Fibroblast of gingiva (primary cell): ENCODE measurements around the gene MARS1.
"Not testable (repeated sequence)": the region's sequence is repeated elsewhere in the genome, so short reads cannot be mapped to it uniquely, and the experiment has no call there.

Source experiments
- DNase-seq: peaks from one replicate; pipeline ENCODE4 v3.0.0-alpha.2; 2011; ENCODE audit warnings: low read depth

Gene MARS1

DNA sequence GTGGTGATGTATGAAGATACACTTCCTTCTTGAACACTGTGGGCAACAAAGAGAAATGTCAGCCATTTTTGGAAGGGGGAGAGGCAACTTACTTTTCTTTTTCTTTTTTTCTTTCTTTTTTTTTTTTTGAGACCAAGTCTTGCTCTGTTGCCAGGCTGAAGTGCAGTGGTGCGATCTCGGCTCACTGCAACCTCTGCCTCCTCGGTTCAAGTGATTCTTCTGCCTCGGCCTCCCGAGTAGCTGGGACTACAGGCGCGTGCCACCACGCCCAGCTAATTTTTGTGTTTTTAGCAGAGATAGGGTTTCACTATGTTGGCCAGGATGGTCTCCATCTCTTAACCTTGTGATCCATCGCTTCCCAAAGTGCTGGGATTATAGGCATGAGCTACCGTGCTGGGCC, 29.9 kb downstream of the MARS1 start:
- not testable (repeated sequence) for DNase-seq

DNA sequence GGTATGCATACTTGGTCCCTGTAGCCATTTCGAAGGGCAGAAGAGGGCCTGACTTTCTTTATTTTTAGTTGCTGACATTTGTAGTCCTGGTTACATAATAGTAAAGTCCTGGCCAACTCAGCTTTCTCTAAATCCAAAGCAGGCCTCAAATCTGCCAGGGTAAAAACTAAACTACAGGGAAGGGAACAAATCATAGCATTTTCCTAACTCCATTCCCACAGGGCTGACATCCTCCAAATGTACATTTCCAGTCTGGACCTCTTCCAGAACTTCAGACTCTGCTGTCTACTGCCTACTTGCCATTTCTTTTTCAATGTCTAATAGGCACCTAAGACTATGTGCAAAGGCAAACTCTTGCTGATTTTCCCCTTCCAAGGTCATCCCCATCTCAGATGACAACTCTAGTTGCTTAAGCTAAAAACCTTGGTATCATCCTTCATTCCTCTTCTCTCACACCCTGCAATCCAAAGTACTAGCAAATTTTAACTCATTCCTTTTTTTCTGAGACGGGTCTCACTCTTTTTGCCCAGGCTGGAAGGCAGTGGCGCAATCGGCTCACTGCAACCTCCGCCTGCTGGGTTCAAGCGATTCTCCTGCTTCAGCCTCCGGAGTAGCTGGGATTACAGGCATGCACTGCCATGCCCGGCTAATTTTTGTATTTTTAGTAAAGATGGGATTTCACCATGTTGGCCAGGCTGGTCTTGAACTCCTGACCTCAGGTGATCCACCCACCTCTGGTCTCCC, 30.5 kb downstream of the MARS1 start:
- peak; percentile 50 for DNase-seq

DNA sequence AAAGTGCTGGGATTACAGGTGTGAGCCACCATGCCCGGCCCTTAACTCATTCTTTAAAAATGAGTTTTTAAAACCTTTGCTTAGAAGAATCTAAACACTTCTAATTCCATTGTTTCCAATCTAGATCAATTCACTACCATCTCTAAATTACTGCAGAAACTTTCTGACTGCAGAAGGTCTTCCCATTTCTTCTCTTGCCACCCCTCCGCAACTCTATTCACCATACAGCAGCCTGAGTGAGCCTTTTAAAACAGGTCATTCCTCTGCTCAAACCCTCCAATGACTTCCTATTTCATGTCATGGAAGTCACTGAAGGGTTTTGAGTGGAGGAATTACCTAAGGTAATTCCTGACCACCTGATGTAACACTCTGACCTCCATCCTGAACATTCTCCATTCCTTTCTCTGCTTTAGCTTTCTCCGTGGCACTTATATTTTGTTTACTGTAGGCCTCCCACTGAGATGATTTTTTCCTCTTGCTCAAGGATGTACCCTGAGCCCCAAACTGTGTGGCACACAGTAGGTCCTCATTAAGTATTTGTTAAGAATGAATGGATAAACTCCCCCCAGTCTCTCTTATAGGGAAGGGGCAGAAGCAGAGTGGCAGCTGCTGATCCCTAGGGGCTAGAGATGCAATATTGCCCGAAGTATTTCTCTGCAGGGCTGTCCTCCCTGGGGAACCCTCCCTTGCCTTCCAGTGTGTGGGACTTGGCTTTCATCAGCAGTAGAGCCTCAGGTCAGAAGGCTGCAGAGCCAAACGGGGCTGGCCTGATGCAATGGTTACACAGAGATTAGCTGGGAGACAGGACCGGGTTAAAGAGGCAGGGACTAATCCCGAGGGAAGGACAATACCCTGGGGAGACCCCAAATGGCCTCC, 31.3 kb downstream of the MARS1 start:
- DNase-seq: peak; percentile 83

DNA sequence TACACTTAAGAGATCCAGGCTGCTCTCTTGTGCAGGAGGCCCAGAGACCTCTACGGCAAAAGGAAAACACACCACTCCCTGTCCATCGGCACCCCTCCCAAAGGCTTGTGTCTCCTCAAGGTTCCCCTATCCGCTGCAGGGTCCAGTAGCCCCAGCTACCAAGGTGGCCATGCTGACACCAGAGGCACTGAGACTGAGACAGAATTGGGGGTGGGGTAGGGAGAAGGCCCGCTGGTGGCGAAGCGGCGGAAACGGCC, 31.9 kb downstream of the MARS1 start:
- DNase-seq: no peak

DNA sequence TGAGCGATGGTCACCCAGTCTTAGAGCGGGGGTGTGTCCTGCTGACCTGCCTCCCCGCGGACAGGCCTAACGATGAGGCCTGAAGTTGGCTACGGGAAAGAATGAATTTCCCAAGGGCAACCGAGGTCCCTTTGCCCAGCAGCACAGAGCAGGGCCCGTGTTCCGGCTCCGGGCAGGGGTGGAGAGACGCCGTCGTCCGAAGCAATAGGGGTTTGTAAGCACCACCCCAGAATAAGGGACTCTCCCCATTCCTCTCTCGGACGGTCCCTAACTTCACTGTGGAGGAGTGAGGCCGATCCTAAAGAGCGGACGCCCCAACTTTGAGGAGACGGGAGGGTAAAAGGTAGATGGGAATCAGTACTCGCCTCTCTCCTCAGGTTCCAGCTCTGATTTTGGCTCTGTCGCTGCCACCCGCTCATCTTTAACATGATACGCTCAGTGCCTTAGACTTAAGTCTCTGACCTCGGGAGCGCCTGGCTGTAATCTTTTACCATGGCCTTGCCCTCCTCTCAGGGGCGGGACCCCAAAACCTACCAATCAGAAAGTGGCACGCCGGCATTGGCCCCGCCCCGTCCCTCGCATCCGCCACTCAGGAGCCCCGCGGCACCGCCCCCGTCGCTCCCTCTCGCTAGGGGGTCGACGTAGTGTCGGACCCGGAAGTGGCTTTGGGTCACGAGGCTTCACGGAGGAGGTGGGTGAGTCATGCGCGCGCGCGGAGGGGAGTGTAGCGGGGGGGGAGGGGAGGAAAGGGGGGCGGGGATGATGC, 32.4 kb downstream of the MARS1 start, which contains the start of gene DDIT3:
Gene DDIT3 (minus strand): TSS at position 462 of the 766 bp plus-strand sequence. CDS start 3,108 bp downstream, outside the sequence.
- peak; percentile 99 for DNase-seq

DNA sequence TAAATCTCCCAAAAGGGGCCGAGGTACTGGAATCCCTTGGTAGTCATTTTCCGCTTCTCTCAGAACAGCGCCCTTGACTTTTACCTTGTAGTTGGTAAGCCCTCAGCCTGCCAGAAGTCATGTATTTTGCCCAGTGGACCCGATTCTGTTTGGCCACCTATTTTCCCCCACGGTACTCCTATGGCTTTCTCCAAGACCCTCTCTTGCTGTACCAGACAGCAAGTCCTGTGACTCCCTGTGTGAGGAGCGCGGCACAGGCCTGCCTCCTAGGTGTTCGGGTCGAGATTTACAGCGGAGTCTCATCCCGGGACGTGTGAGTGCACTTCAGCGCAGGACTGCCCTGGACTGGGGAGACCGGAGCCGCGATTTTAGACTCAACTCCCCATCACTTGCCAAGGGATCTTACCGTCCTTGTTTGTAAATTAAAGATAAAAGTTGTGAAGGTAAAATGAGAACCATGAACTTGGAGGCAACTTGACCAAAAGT, 33.7 kb downstream of the MARS1 start:
- no peak for DNase-seq

DNA sequence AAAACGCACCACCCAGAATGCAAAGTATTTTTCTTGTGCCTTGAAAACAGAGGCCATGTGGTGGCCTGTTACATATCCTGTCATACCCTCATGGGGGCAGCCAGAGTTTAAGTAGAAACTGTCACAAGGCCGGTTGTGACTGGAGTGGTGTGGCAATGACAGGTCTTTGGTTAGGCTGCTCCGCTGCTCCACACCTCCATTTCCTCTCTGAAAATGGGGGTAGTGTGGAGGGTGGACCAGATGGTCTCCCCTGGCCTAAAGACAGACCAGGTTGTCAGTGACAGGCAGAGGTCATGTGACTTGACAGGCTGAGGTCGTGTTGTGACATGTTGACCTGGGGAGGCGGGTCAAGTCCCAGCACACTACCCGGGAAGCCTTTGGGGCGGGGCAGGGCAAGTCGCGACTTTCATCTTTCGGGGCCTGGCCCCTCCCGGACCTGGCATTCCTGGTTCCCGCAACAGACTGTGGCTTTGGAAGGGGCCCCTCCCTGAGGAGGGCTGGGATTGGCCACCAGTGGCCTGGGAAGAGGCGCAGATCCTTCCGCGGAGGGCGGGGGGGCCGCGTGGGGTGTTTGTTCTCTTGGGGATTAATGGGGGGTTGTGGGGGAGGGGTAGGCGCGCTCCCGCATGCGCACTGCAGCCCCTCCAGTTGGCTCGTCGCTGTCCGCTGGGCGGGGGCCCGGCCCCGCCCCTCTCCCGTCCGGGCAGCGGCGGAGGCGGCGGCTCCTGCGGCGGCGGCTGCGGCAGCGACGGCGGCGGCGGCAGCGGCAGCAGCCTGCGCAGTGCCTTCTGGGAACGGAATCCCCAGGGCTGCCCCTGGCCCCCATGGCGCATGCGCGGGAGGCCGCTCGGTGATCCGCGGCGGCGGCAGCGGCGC, 34.4 kb downstream of the MARS1 start, which contains the start of gene MBD6:
Gene MBD6 (plus strand): TSS at position 814 of the 876 bp plus-strand sequence. CDS start 1,480 bp downstream, outside the sequence.
- DNase-seq: peak; percentile 94

DNA sequence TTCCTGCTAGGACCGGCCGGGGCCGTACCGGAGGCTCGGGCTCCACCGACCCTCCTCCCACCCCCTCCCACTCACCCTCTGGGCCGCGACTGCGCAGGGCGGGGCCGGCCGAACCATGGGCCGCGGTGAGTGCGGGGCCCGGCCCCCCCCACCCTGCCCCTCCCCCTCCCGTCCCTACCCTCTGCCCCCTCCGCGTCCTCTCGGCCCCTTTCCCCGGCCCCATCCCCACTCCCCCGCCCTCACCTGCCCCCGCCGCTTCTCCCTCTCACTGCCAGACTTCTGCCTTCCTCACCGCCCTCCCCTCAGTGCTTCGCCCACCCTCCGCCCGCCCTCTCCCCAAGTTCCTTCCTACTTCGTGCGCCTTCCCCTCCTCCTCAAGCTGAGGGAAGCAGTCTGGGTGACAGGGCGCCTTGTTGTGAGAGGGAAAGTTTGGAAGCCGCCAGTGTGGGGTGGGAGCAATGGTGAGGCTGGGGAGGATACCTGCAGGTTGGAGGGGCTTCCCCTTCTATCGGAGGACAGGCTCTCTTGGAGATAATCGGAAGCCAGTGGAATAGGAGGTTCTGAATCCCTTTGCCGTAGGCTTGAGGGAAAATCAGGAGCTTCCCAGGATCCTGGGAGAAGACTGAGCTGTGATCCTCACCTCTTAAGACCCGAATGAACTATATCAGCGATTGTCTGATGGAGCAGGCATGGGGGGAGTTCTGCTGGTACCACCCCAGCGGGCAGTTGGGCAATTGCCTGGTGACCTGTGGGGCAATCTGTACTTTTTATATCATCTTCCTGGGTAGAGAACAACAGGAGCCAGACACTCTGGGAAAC, 35.2 kb downstream of the MARS1 start:
- DNase-seq: peak; percentile 55

DNA sequence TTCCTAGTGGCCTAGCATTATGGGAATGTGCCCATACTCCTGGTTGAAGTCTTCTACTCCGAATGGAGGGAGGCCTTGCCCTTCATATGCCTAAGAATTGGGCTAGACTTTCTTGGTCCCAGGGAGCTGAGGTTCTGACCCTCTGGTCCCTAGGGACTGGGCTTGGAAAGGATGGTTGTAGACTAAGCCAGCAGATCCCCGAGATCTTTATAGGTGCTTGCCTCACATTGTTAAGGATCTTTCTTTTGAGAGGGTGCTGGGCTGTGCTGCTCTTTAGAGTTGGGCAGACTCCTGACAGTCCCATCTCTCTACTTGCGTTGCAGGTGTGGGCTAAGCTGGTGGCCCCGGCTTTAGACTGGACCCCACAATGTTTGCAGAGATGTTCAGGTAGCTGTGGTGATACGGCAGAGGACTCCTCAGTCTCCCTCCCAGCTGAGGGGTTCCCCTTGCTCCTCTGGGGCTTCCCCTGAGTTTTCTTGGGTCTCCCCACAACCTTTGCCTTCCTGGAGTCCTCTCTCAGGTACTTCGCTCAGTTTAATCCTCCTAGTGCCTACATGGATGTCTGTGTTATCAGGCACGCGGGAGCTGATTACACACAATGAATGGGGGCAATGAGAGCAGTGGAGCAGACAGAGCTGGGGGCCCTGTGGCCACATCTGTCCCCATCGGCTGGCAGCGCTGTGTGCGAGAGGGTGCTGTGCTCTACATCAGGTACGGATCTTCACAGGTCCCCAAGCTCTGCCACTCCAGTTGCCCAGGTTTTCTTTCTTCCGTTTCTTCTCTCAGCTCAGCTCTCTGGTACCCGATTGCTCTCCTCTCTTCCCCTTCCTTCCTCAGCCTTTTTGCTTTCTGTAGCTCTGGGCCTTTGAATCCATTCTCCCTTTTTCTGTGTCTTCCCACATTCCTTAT, 36.1 kb downstream of the MARS1 start:
- no peak for DNase-seq

DNA sequence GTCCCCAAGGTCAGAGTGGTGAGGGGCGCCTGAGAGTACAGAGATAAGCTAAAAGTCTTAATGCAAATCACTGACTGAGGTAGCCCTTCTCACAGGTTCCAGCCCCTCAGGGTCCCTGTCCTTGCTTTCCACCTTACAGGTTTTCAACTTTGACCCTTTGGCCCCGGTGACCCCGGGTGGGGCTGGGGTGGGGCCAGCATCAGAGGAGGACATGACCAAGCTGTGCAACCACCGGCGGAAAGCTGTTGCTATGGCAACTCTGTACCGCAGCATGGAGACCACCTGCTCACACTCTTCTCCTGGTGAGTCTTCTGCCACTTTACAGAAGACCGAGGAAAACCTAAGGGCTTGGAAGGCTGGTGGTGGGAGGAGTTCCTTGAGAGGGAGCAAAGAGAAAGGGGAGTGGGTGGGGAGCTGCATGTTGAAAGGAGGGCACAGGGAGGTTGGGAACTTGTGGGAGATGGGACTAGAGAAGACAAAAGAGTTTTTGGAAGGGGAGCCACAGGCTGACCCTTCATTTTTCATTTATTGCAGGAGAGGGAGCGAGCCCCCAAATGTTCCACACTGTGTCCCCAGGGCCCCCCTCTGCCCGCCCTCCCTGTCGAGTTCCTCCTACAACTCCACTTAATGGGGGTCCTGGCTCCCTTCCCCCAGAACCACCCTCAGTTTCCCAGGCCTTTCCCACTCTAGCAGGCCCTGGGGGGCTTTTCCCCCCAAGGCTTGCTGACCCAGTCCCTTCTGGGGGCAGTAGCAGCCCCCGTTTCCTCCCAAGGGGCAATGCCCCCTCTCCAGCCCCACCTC, 37.1 kb downstream of the MARS1 start:
- no peak for DNase-seq

DNA sequence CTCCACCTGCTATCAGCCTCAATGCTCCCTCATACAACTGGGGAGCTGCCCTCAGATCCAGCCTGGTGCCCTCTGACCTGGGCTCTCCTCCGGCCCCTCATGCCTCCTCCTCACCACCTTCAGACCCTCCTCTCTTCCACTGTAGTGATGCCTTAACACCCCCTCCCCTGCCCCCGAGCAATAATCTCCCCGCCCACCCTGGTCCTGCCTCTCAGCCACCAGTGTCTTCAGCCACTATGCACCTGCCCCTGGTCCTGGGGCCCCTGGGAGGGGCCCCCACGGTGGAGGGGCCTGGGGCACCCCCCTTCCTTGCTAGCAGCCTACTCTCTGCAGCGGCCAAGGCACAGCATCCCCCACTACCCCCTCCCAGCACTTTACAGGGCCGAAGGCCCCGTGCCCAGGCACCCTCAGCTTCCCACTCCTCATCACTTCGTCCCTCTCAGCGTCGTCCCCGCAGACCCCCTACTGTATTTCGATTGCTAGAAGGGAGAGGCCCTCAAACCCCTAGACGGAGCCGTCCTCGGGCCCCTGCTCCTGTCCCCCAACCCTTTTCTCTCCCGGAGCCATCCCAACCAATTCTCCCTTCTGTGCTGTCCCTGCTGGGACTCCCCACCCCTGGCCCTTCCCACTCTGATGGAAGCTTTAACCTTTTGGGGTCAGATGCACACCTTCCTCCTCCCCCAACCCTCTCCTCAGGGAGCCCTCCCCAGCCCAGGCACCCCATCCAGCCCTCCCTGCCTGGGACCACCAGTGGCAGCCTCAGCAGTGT, 37.9 kb downstream of the MARS1 start:
- DNase-seq: no peak

DNA sequence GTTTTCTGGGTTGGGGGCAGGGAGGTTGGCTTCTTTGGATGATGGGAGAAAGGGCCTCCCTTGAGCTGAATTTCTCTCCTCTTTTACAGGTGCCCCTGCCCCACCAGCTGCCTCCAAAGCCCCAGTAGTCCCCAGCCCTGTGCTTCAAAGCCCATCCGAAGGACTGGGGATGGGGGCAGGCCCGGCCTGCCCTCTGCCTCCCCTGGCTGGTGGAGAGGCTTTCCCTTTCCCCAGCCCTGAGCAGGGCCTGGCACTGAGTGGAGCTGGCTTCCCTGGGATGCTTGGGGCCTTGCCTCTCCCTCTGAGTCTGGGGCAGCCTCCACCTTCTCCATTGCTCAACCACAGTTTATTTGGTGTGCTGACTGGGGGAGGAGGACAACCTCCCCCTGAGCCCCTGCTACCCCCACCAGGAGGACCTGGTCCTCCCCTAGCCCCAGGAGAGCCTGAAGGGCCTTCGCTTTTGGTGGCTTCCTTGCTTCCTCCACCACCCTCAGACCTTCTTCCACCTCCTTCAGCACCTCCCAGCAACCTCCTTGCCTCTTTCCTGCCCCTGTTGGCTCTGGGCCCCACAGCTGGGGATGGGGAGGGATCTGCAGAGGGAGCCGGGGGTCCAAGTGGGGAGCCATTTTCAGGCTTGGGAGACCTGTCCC, 38.7 kb downstream of the MARS1 start:
- no peak for DNase-seq

DNA sequence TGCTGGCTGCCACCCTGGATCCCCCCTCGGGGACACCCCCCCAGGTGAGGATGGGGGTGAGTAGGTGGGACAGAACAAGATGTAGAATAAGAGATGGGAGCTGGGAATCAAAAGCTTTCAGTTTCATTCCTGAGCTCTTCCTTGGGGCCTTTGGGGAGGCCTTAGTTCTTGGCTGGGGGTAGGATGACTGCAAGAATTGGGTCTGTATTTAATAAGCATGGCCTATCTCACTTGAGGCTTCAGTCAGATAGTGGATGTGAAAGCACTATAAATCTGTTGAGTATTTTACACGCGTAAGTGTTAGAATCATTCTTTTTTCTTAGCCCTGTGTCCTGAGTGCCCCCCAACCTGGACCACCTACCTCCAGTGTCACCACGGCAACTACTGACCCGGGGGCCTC, 39.3 kb downstream of the MARS1 start:
- DNase-seq: no peak

DNA sequence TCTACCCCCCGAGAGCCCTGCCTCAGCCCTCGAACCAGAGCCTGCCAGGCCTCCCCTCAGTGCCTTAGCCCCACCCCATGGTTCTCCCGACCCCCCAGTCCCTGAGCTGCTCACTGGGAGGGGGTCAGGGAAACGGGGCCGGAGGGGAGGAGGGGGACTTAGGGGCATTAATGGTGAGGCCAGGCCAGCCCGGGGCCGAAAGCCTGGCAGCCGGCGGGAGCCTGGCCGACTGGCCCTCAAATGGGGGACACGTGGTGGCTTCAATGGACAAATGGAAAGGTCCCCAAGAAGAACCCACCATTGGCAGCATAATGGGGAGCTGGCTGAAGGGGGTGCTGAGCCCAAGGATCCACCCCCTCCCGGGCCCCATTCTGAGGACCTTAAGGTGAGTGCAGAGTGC, 40.3 kb downstream of the MARS1 start:
- no peak for DNase-seq

DNA sequence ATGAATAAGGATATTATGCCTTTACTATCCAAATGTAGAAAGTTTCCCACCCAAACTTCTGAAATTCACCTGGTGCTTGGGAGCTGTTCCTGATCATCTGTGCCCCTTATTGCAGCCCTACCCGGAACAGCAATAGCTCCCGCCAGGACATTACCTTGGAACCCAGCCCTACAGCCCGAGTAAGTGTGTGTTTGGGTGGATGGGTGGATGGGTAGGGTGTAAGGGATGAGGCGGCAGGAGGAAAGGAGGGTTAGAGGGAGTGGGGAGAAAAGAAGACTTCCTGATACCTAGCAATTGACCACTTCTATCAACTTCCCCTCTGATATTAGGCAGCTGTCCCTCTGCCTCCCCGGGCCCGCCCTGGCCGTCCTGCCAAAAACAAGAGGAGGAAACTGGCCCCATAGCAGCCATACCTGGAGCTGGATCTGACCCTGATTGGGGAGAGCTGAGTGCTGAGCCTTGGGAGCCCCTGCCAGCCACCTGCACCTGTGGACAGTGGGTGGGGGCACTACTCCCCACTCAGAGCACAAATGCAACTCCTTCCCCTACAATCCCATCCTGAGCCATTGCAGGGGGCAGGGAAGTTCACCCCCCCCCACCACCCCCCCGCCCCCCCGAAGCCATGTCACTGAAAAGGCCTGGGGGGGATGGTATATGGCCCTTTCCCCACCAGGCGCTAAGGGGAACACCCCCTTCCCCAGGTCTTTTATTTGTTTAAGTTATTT, 41.1 kb downstream of the MARS1 start:
- DNase-seq: no peak

DNA sequence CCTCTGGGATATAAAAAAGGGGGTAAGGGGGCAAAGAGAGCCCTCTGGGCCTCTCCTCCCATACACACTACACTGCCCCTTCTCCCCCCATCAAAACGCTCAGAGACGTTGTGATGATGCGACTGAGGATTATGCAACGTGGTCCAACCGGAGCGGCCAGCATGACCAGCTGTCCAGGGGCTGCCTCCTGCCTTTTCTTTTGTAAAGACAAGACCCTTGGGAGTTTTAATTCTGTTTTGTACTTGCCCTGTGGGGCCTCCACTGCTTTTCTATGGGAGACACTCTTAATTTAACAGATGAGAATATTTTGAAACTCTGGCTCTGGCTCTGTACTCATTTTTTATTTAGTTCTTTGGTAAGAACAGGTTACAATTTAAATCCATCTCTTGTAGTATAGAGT, 42.0 kb downstream of the MARS1 start:
- no peak for DNase-seq
